Raji (cell line): ENCODE data around the gene IL23R.

Experiments
- POLR2A ChIP-seq: IDR thresholded peaks from 2 replicates; pipeline ENCODE4 v1.6.1; 2011; ENCODE audit warnings: low read depth, low read length, control low read depth; ENCODE audit not compliant: insufficient read depth

IL23R gene

DNA sequence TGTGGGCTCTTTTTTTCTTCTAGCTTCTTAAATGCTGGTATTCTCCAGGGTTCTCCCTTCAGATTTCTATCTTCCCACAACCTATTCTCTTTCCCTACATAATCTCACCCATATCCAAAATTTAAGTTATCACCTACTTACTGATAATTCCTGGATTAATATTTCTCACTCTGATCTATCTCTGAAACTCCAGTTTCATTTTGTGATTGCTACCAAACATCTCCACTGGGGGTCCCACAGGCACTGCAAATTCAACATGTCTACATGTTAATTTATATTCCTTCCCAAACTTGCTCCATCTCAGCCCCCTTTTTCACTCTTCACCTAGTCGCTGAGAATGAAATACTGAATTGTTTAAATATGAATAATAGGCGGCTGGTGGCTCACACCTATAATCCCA lies 21.6 kb upstream of the IL23R start:
- no peak for TF ChIP-seq POLR2A

DNA sequence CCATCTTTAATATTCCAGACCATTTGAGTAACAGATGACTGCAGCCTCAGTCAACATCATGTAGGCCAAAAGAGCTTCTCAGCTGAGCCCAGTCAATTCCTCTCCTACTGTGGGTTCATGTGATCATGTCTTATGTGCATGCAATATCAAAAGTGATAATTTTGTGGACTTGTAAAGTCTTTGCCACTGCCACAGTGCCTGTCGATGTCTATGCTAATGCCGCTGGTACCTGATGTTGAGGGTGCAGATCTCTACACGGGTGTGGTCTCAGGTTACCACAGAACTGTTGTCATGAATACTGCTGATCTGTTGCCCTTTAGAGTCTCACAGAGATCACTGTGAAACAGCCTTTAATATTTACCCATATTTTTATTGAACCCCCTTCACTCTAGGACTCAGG lies 20.2 kb upstream of the IL23R start:
- TF ChIP-seq POLR2A = no peak

DNA sequence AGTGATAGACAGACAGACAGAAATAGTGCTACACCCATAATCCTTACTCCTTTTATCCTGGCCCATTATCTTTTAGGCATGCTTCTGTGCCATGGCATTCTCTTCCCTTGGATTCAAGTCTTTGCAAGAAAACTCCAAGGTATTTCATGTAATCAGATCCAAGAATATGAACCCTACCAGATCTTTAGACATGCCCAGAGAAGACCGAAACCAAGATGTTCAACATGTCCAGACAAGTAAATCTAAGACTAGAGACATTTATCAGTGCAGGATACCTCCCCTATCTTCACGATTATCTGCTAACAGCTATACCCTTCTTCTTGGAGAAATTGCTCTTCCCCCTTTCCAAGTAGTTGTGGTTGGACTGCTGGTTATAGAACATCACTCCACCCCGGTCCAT lies 19.7 kb upstream of the IL23R start:
- no peak for TF ChIP-seq POLR2A

DNA sequence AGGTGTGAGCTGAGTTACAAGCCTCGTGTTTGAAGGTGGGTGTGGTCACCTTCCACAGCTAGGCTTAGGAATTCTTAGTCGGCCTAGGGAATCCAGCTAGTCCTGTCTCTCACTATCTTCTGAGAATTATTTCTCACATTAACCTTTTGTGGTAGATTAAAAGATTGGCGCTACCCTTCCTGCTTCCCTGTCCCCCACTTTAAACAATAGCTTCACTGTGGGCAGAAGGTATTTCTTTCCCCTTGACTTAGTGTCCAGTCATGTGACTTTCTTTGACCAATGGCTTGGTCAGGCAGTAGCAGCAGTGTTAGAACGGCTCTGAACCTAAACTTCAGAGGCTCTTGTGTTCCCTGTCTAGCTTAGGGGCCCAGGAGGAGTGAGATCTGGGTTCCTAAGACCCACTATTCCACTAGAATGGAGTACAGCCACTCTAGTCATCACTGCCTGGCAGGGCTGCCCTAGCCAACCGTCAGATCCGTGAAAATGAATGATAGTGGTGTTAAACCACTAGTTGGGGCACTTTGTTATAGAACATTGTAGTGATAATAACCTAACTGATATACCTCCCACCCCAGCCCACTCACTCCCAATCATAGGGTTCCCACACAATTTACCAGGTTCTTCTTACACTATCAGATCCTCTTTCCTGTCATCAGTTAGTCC lies 17.6 kb upstream of the IL23R start:
- no peak for TF ChIP-seq POLR2A

DNA sequence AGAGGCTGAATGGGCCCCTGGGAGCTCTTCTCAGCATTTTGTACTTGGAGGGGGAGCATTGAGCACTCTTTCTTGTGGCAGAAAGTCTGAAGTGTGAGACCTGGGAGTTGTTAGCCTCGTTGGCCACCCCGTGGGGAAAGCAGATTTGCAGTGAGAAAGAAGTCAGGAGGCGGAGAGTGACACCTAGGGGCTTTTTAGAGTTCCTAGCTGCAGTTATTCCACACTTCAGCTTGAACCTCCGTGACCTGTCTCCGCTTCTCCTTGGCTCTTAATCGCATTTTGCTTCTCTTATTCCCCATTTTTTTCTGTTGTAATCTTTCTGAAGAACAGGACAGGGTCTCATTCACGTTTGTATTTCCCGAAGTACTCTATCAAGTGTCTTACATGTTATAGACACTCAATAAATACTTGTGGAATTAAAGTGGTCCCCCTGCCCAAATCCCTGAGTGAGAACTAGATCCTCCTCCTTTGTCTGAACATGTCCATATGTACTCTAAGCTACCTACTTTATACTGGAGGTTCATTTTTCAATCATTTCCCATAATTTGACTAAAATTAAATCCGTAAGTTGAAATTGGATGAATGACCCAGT lies 17.0 kb upstream of the IL23R start:
- no peak for TF ChIP-seq POLR2A

DNA sequence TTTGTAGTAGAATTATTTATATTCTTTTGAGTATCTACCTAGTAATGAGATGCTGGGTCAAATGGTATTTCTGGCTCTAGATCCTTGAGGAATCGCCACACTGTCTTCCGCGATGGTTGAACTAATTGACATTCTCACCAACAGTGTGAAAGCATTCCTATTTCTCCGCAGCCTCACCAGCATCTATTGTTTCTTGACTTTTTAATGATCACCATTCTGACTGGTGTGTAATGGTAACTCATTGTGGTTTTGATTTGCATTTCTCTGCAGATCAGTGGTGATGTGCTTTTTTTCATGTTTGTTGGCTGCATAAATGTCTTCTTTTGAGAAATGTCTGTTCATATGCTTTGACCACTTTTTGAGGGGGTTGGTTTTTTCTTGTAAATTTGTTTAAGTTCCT lies 15.3 kb upstream of the IL23R start:
- no peak for TF ChIP-seq POLR2A

DNA sequence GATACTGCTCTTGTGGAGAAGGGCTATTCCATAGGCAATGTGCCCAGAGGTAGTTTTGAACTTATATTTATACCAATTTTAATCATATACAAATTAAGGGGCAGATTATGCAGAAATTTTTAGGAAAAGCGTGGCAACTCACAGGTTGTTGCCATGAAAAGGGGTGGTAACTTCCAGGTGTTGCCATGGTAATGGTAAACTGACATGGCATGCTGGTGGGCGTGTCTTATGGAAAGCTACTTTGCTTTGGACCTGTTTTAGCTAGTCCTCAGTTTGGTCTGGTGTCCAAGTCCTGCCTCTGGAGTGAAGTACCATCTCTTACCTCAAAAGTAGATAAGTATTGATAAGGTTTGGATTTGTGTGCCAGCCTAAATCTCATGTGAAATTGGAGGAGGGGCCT lies 7.9 kb upstream of the IL23R start:
- TF ChIP-seq POLR2A = no peak

DNA sequence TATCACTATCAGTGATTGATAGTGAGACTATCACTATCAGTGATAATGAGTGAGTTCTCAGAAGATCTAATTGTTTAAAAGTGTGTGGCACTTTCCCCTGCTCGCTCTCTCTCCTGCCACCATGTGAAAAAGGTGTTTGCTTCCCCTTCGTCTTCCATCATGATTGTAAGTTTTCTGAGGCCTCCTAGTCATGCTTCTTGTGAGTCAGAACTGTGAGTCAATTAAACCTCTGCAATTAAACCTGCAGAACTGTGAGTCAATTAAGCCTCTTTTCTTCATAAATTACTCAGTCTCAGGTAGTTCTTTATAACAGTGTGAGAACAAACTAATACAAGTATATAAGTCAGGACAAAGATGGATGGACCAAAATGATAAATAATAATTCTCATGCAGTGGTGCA lies 7.0 kb upstream of the IL23R start:
- TF ChIP-seq POLR2A = no peak

DNA sequence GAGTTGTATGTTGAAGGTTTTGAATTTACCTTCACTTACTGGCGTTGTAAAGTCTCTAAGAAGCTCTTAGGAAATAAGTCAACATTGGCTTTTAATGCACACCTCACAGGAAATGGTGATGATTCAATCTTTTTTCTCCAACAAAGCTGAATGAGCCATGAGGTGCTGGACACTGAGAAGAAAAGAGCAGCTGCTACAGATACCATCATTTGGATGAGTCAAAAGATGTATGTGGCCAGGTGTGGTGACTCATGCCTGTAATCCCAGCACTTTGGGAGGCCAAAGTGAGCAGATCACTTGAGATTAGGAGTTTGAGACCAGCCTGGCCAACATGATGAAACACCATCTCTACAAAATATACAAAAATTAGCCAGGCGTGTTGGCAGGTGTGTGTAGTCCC lies 3.3 kb upstream of the IL23R start:
- no peak for TF ChIP-seq POLR2A

DNA sequence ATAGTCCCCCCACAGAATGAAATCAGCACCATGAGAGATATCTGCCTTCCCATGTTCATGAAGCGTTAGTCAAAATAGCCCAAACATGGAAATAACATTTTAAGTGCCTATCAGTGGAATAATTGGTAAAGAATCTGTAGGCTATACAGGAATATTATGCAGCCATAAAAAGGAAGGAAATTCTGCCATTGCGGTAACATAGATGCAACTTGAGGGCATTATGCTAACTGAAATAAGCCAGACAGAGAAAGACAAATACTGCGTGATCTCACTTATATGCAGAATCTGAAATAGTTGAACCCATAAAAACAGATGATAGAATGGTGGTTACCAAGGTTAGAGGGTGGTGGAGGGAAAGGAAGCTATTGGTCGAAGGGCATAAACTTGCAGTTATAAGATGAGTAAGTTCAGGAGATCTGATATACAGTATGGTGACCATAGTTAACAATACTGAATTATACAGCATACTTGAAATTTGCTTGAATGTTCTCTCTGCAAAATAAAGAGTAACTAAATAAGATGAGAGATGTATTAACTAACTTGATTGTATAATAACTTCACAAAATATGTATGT lies 699 bp upstream of the IL23R start:
- no peak for TF ChIP-seq POLR2A

DNA sequence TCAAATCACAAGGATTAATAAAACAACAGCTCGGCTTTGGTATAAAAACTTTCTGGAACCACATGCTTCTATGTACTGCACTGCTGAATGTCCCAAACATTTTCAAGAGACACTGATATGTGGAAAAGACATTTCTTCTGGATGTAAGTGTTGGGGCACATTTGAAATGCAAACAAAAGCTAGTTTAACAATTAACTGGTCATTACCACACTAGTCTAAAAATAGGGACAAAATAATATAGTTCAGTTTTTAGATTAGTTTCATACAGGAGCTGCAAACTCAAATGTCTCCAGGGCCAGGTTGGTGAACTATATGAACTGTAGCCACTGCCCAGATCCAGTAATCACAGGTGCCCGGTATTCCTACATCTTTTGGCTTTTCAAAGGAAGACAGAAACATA lies 3.2 kb downstream of the IL23R start:
- TF ChIP-seq POLR2A = no peak

DNA sequence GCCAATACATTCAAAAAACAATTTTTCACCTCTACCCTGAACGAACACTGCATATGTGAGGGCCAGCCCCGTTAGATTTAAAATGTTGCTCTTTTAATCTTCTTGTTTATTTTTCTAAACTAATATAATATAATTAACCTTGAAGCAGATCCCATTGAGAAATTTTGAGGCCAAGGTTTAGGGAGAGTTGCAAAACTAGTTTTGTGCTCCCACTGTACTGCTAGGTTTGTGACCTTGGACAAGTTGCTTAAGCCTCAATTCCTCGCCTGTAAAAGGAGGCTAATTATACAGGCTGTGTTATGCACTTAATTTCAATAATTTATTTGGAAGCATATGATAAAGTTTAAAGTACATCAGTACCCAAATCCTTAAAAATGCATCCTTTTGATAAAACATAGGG lies 3.7 kb downstream of the IL23R start:
- TF ChIP-seq POLR2A = no peak

DNA sequence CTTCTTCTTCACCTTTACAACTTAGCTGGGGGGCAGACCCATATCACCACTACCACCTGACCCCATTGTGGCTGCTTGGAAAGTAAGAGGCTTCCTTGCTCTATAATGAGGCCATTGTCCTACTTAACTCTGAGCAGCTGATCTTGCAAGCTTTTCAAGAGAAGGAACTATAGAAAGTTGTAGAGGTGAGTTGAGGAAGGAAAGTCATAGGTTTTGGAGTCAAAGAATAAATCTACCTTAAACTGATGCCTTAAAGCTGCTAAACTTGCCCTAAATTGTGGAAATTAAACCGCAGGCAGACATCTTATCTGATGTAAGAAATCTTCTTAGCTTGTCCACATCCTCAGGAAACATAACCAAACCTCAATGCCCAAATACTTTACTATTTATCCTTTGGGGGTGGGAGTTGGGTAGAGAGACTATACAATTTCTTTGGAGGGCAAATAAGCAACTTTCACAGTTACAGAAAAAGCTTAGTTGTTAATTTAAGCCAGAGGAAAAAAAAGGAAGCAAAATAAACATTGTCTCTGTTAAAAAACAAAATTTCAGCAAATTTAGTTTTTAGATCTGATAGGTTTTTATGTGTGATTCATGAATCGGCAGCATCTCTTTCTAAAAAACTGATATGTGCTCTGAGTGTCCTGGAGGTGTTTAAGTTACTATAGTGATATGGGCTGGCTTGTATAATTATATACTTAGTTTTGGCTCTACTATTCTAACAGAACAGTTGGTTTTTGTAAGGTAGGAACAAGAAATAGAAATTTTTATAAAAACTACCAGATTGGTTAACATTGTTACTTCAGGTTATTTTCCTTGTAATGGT lies 4.7 kb downstream of the IL23R start:
- no peak for TF ChIP-seq POLR2A

DNA sequence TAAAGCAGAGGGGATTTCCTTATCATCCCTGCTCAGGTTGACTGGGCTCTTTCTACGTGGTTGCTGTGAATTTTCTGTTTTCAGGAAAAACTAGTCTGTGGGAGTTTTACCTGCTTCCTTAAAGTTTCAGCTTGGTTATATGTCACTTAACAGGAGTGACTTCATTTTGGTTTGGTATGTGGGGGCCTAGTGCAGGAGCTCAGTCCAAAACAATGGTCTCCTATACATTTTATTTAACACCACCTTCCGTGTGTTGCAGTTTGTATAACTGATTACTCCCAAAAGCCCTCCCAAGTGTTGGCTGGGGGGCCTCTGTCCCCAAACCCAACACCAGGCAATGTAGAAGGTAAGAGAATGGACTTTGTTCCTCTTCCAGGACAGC lies 5.3 kb downstream of the IL23R start:
- no peak for TF ChIP-seq POLR2A

DNA sequence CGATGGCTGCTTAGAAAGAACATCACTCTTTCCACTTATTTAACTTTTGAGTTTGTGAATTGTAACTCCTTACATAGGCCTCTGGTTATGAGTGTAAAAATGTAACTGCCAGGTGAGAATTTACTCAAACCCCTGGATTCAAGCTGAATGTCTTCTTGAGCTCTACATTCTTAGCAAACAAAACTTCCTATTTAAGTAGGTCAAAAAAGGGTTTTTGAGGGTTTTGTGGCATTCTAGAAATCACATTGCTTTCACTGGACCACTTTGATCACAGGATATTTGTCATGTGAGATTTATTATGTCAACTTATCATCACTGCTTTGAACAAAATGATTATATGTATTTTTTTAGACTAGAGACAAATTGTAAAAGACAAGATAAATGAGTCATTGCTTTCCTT lies 5.7 kb downstream of the IL23R start:
- no peak for TF ChIP-seq POLR2A

DNA sequence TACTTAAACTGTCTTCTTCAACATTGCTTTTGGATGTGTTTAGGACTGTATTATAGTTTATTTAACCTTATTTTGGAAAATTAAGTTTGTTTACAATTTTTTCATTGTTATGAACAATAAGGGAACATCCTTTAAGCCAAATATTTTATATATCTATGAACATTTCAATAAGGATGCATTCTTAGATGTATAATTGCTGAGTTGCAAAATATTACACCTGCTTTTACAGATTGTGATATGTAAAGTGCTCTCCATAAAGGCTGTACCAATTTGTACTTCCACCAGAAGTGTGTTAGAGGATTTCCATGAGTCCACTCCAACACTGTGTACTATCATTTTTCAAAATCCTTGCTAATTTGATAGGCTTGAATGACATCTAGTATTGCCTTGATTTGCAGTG lies 7.7 kb downstream of the IL23R start:
- no peak for TF ChIP-seq POLR2A
